Hepatocyte (in vitro differentiated cells): ENCODE measurements around the gene NAB1.

Experiments used
- EZH2phosphoT487 ChIP-seq: fragments of 200-600 bp; sonication (generic); IDR thresholded peaks from one replicate; pipeline ENCODE4 v1.6.1; 2018; ENCODE audit warnings: antibody characterized with exemption, mild to moderate bottlenecking, low read depth, moderate library complexity; ENCODE audit not compliant: unreplicated experiment, severe bottlenecking
- TF ChIP-seq, protein P1 (sequence below): fragments of 200-600 bp; sonication (generic); IDR thresholded peaks from 2 replicates; pipeline ENCODE4 v1.5.1; 2016; ENCODE audit warnings: antibody characterized with exemption, mild to moderate bottlenecking; ENCODE audit not compliant: poor library complexity

DNA sequence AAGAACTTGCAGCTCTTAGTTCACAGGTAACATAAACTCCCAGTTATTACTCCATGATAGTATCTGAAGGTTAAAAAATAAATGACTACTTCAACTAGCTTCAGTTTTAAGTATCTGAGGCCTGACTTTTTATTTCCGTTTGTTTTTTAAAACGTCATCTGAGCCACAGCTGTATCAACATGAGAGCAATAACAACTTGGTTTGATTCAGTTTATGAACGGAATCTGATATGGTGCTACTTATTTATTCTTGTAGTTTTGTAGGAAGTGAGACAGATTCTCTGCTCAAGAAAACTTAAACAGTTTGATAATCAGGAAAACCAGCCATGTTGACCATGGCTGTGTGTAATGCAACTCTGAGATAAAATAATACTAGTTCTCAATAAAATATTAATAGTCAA is 34.9 kb downstream of the NAB1 start:
- TF ChIP-seq, protein P1, sequence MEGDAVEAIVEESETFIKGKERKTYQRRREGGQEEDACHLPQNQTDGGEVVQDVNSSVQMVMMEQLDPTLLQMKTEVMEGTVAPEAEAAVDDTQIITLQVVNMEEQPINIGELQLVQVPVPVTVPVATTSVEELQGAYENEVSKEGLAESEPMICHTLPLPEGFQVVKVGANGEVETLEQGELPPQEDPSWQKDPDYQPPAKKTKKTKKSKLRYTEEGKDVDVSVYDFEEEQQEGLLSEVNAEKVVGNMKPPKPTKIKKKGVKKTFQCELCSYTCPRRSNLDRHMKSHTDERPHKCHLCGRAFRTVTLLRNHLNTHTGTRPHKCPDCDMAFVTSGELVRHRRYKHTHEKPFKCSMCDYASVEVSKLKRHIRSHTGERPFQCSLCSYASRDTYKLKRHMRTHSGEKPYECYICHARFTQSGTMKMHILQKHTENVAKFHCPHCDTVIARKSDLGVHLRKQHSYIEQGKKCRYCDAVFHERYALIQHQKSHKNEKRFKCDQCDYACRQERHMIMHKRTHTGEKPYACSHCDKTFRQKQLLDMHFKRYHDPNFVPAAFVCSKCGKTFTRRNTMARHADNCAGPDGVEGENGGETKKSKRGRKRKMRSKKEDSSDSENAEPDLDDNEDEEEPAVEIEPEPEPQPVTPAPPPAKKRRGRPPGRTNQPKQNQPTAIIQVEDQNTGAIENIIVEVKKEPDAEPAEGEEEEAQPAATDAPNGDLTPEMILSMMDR, result no peak
- no peak for TF ChIP-seq EZH2phosphoT487
